Activated B cell treated with CpG ODN at 0.5 μM for 24 hours (primary cell): Measurements from ENCODE around the gene ANKFN1. TPM values are rescaled to one million over a fixed set of nuclear protein-coding genes. Genes with fewer than 3 reads are reported as not detected.
A peak's percentile ranks its signal among the peaks of the same experiment; 100 is the strongest.

Experiments
- ATAC-seq: fragments of 200-7000 bp; cut with Tn5 transposase; one replicate; pipeline ENCODE4 v1.10.0; 2021; ENCODE audit warnings: low read depth, mild to moderate bottlenecking, moderate library complexity
- CTCF ChIA-PET: fragments of 350-600 bp; sonication (Branson Sonifier 250); formaldehyde crosslinking; loops from one replicate; lab custom pipeline; 2021; ENCODE audit warnings: antibody characterized with exemption; lab: Charles Lee
- POLR2A ChIA-PET: fragments of 350-600 bp; sonication (Branson Sonifier 250); formaldehyde crosslinking; loops from one replicate; lab custom pipeline; 2021; ENCODE audit warnings: antibody characterized with exemption; lab: Charles Lee
- DNase-seq: peaks from one replicate; pipeline ENCODE4 v3.0.0; 2022
- H3K27ac Mint-ChIP-seq: one replicate; pipeline ENCODE4 v1.8.0; 2020; ENCODE audit warnings: mixed read lengths
- H3K27me3 Mint-ChIP-seq: one replicate; pipeline ENCODE4 v1.8.0; 2021; ENCODE audit warnings: mixed read lengths
- H3K36me3 Mint-ChIP-seq: one replicate; pipeline ENCODE4 v1.8.0; 2021; ENCODE audit warnings: low read depth, mixed read lengths
- H3K4me1 Mint-ChIP-seq: one replicate; pipeline ENCODE4 v1.8.0; 2021; ENCODE audit warnings: mixed read lengths
- H3K4me3 Mint-ChIP-seq: one replicate; pipeline ENCODE4 v1.8.0; 2020; ENCODE audit warnings: mild to moderate bottlenecking, mixed read lengths
- H3K9me3 Mint-ChIP-seq: one replicate; pipeline ENCODE4 v1.8.0; 2020; ENCODE audit warnings: mixed read lengths
- intact Hi-C: fragments of 100-400 bp; cut with micrococcal nuclease; formaldehyde crosslinking; loops from one replicate; pipeline ENCODE4 v1.15.1; 2024
- total RNA-seq: library from RNA; stranded (reverse); gene quantifications from 2 replicates; pipeline ENCODE4 v1.2.3, GENCODE V29; 2022
- TF ChIP-seq, protein P1 (sequence below): fragments of 200-600 bp; IDR thresholded peaks from one replicate; pipeline ENCODE4 v1.8.0; 2022; ENCODE audit warnings: antibody characterized with exemption, mild to moderate bottlenecking

ANKFN1 gene
- total RNA-seq, 1 donor from 2014 or later = not detected

DNA sequence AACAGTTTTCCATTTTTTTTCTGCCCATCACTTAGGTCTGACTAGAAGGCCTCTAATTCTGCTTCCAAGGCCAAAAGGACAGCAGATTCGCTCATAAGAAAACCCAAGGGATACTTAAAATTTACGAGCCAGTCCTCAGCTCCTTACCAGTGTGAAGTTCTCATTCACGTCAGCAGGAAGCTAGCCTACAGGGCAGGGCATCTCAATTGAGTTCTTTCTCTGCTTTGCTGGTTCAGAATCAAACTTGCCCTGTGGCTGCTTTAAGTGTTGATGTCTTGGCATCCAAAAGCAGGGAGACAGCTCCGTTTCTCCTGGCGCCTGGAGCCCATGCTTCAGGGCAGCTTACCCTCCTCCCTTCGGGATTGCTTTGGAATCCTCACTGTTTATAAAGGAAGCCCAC lies 136.0 kb downstream of the ANKFN1 start:
- peaks cover 7% of the 10 kb centered on the region for H3K4me1 Mint-ChIP-seq
- TF ChIP-seq, protein P1, sequence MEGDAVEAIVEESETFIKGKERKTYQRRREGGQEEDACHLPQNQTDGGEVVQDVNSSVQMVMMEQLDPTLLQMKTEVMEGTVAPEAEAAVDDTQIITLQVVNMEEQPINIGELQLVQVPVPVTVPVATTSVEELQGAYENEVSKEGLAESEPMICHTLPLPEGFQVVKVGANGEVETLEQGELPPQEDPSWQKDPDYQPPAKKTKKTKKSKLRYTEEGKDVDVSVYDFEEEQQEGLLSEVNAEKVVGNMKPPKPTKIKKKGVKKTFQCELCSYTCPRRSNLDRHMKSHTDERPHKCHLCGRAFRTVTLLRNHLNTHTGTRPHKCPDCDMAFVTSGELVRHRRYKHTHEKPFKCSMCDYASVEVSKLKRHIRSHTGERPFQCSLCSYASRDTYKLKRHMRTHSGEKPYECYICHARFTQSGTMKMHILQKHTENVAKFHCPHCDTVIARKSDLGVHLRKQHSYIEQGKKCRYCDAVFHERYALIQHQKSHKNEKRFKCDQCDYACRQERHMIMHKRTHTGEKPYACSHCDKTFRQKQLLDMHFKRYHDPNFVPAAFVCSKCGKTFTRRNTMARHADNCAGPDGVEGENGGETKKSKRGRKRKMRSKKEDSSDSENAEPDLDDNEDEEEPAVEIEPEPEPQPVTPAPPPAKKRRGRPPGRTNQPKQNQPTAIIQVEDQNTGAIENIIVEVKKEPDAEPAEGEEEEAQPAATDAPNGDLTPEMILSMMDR = no peak
- ChIA-PET POLR2A (no interaction called here), CTCF (no interaction called here)
- no peak overlapping the region for H3K27ac Mint-ChIP-seq
- intact Hi-C loops = no loop called here
- H3K27me3 Mint-ChIP-seq = no peaks in the 10 kb centered on the region
- DNase-seq = no peak
- H3K4me3 Mint-ChIP-seq = no peak overlapping the region
- no peaks in the 10 kb centered on the region for H3K36me3 Mint-ChIP-seq
- ATAC-seq = no peak
- no peaks in the 10 kb centered on the region for H3K9me3 Mint-ChIP-seq

DNA sequence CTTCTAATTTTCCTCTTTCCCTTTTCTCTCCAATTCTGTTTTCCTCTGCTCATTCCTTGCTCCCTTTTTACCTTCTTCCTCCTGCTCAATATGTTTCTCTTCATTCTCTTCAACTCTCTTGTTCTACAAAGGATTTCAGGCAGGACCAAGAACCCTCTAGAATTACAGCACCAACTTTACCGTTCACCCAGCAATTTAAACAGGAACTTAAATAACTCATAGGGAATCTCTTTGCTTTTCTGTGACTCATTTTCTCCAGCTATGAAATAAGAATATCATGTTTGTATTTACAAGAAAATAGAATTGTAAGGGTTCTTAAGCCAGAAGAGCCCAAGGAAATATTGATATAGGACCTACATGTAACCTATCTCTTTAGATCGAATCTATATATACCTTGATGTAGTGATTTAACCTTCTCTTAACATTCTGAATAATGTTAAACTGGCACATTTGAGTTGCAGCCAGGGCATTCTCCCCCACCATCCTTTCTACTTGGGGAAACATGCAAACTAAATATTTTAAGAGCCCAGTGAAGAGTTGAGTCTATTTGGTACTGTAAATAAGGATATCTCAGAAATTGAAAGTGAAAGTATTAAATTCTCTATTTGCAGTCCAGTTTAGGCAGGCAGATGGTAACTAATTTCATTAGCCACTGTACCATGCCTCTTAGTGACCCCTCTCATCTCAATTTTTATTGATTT lies 137.0 kb downstream of the ANKFN1 start:
- no peak for ATAC-seq

DNA sequence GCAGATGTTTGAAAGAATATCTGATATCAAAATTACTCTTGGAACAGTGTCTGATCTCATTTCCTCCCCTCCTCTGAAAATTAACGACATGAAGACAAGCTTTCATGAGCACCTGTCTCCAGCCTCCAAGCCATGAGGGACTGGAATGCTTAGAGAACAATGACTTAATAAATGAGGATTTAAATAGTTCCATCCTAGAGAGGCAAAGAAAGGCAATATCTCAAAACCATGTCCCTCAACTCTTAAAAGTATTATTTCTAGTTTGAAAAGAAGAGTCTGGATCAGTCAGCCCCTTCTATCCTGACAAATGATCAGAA lies 137.5 kb downstream of the ANKFN1 start:
- ATAC-seq = no peak

More for the DNA sequence above, 137.0 kb downstream of the ANKFN1 start:
- Mint-ChIP-seq H3K4me3 (peak overlapping the region; percentile 25), H3K9me3 (no peaks in the 10 kb centered on the region), H3K36me3 (no peaks in the 10 kb centered on the region), H3K27ac (no peak overlapping the region), H3K4me1 (peaks cover 7% of the 10 kb centered on the region), H3K27me3 (no peaks in the 10 kb centered on the region)
- intact Hi-C loops = no loop called here
- CTCF ChIA-PET = no interaction called here
- DNase-seq = no peak
- POLR2A ChIA-PET = no interaction called here
- TF ChIP-seq, protein P1 = no peak

DNA sequence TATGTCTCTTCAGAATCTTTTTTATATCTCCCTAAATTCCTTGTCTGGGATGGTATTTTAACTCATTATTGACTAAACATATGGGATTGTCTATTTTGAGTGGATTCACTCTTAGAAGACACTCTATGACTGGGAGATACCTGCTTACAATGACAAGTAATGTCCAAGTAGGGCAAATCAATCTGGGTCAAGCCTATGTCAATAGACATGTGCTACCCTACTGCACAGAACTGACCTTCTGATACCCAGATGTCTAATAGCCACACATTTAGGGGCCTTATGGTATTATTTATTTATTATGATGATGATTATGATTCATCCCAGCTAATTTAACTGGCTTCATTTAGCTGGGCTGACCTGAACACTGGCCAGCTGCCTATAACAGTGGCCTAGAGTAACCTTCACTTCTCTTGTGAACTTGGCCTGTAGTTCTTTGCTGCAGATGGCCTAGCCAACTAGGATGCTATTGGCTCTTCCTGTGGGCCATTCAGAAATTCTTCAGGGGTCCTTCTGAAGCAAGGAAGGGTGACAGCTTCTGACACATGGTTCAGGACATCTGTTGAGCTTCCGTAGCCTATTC lies 138.0 kb downstream of the ANKFN1 start:
- Mint-ChIP-seq H3K4me1 (peaks cover 7% of the 10 kb centered on the region), H3K36me3 (no peaks in the 10 kb centered on the region), H3K27ac (no peak overlapping the region), H3K9me3 (no peaks in the 10 kb centered on the region), H3K27me3 (no peaks in the 10 kb centered on the region), H3K4me3 (no peak overlapping the region)
- POLR2A ChIA-PET = no interaction called here
- ATAC-seq = no peak
- no peak for DNase-seq
- TF ChIP-seq, protein P1 = no peak
- intact Hi-C loops = no loop called here
- CTCF ChIA-PET = no interaction called here

More for the DNA sequence above, 137.5 kb downstream of the ANKFN1 start:
- Mint-ChIP-seq H3K27ac (no peak overlapping the region), H3K36me3 (no peaks in the 10 kb centered on the region), H3K27me3 (no peaks in the 10 kb centered on the region), H3K4me1 (peaks cover 7% of the 10 kb centered on the region), H3K4me3 (peak overlapping the region; percentile 25), H3K9me3 (no peaks in the 10 kb centered on the region)
- intact Hi-C loops = no loop called here
- TF ChIP-seq, protein P1 = no peak
- DNase-seq = no peak
- CTCF ChIA-PET = no interaction called here
- POLR2A ChIA-PET = no interaction called here

DNA sequence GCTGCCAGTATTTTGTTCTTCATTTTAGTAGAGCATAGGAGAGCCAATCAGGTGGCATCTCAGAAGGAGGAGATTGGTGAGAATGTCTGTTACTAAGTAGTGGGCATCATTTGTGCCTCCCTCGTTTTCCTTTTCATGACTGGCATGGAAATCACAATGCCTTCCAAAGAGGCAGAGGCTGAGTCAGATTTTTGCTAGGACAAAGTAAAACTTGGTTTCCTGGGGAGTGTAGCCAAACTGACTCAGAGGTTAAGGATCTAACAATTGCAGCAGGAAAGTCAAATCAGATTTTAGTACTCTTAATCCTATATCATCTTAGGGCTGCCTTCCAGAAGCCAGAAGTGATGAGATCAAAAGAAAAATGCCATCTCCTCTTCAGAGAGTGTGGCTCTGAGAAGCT lies 138.7 kb downstream of the ANKFN1 start:
- CTCF ChIA-PET = no interaction called here
- Mint-ChIP-seq H3K27ac (no peak overlapping the region), H3K36me3 (no peaks in the 10 kb centered on the region), H3K27me3 (no peaks in the 10 kb centered on the region), H3K9me3 (no peaks in the 10 kb centered on the region), H3K4me1 (peaks cover 7% of the 10 kb centered on the region), H3K4me3 (no peak overlapping the region)
- POLR2A ChIA-PET = no interaction called here
- TF ChIP-seq, protein P1 = no peak
- intact Hi-C loops = no loop called here
- ATAC-seq = no peak
- DNase-seq = no peak
